Suprapubic skin (tissue), 4 donors: ENCODE data around the gene NXPH2. TPM values are rescaled to one million over a fixed set of nuclear protein-coding genes. Genes with fewer than 3 reads are reported as not detected.

Experiments
- DNase-seq, 2 donors: peaks; one replicate each; pipeline ENCODE4 v3.0.0-alpha.2; 2019; ENCODE audit warnings: low spot score in 2 of 2
- H3K27ac ChIP-seq: fragments of 200-600 bp; sonication (generic); one replicate; pipeline ENCODE4 v1.5.1; 2019
- H3K27me3 ChIP-seq: fragments of 200-600 bp; sonication (generic); one replicate; pipeline ENCODE4 v1.5.1; 2019
- H3K36me3 ChIP-seq: fragments of 200-600 bp; sonication (generic); one replicate; pipeline ENCODE4 v1.5.1; 2019
- H3K4me1 ChIP-seq: fragments of 200-600 bp; sonication (generic); one replicate; pipeline ENCODE4 v1.5.1; 2019
- H3K4me3 ChIP-seq: fragments of 200-600 bp; sonication (generic); one replicate; pipeline ENCODE4 v1.5.1; 2019; ENCODE audit warnings: mild to moderate bottlenecking
- H3K9me3 ChIP-seq: fragments of 200-600 bp; sonication (generic); one replicate; pipeline ENCODE4 v1.5.1; 2019
- EP300 ChIP-seq: sonication (generic); formaldehyde crosslinking; IDR thresholded peaks from one replicate; pipeline ENCODE4 v1.6.1; 2017; ENCODE audit warnings: antibody characterized with exemption
- POLR2A ChIP-seq, 2 donors: fragments of 450-650 bp; IDR thresholded peaks; one replicate each; pipeline ENCODE4 v1.6.1; 2017; ENCODE audit warnings: antibody characterized with exemption in 2 of 2, mild to moderate bottlenecking in 2 of 2, moderate library complexity in 2 of 2
- POLR2AphosphoS5 ChIP-seq, 3 donors: sonication (generic); formaldehyde crosslinking; IDR thresholded peaks; one replicate each; pipeline ENCODE4 v1.6.1; 2017; ENCODE audit warnings: antibody characterized with exemption in 3 of 3
- WGBS: methylation state at CpG from one replicate; pipeline ENCODE4 v1.1.5; 2018; 5-methylcytosine and 5-hydroxymethylcytosine counted together
- total RNA-seq, 4 donors: library from RNA; depleted of rRNA; stranded (reverse); fragments of >200 nt; gene quantifications; one replicate each; pipeline ENCODE4 v1.1.0, GENCODE V29; 2016
- TF ChIP-seq, protein P1 (sequence below), 2 donors: fragments of 200-600 bp in 1 of 2; fragments of 450-650 bp in 1 of 2; sonication (generic) in 1 of 2; IDR thresholded peaks; one replicate each; pipeline ENCODE4 v1.5.1; 2016 to 2019; ENCODE audit warnings: antibody characterized with exemption in 2 of 2, mild to moderate bottlenecking in 1 of 2, moderate library complexity in 1 of 2

The NXPH2 gene
- total RNA-seq, 4 donors from 2014 or later: not detected

DNA sequence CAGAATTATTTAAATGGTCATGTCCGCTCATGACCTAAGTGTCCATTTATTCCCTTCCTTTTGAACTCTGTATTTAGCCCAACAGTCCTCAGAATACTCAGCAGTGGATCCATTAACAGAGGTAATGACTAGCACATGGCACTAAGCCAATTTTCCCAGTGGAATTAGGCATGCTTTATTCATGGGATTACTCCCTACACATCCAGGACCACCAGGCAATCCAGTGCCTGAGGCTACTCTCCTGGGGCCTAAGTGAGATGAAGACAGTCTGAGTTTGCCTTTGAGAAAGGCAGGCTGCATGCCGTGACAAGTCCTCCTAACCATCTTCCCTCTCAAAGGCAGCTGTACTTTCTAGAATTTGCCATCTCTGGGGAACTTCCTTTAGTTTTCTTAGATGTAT, 150.0 kb downstream of the NXPH2 start:
- DNase-seq: no peak
- no peak overlapping the region for H3K27ac ChIP-seq
- no peak overlapping the region for H3K4me3 ChIP-seq
- H3K27me3 ChIP-seq: no peaks in the 10 kb centered on the region
- no peaks in the 10 kb centered on the region for H3K9me3 ChIP-seq
- WGBS: 85% methylated on average over 2 of the region's 2 CpGs
- H3K36me3 ChIP-seq: no peaks in the 10 kb centered on the region
- no peaks in the 10 kb centered on the region for H3K4me1 ChIP-seq
- TF ChIP-seq POLR2A (IDR thresholded peaks at IDR 0.05): no peak
- TF ChIP-seq, protein P1, sequence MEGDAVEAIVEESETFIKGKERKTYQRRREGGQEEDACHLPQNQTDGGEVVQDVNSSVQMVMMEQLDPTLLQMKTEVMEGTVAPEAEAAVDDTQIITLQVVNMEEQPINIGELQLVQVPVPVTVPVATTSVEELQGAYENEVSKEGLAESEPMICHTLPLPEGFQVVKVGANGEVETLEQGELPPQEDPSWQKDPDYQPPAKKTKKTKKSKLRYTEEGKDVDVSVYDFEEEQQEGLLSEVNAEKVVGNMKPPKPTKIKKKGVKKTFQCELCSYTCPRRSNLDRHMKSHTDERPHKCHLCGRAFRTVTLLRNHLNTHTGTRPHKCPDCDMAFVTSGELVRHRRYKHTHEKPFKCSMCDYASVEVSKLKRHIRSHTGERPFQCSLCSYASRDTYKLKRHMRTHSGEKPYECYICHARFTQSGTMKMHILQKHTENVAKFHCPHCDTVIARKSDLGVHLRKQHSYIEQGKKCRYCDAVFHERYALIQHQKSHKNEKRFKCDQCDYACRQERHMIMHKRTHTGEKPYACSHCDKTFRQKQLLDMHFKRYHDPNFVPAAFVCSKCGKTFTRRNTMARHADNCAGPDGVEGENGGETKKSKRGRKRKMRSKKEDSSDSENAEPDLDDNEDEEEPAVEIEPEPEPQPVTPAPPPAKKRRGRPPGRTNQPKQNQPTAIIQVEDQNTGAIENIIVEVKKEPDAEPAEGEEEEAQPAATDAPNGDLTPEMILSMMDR (IDR thresholded peaks at IDR 0.05): no peak
- no peak for TF ChIP-seq POLR2AphosphoS5 (IDR thresholded peaks at IDR 0.05)
- TF ChIP-seq EP300: no peak

DNA sequence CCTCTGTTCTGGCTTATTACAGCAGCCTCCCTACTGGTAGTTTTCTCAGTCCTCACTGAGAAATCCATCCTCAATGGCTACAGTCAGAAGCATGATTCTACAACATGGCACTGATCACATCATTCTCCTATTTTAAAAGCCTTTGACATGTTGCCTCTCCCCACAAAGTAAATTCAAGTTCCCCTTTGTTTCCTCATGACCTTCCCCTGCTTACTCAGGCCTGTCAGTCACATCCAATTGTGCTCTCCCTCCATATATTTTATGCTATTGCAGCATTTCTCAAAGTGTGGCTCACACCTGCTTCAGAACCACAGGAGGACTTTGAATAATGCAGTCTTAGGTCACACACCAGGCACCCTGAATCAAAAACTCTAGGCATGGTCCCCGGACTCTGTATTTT, 154.0 kb downstream of the NXPH2 start:
- Histone ChIP-seq H3K27me3 (no peaks in the 10 kb centered on the region), H3K36me3 (no peaks in the 10 kb centered on the region), H3K4me3 (no peak overlapping the region), H3K27ac (no peak overlapping the region), H3K9me3 (no peaks in the 10 kb centered on the region), H3K4me1 (no peaks in the 10 kb centered on the region)
- TF ChIP-seq, protein P1 (IDR thresholded peaks at IDR 0.05): no peak
- TF ChIP-seq EP300 (no peak), POLR2A (IDR thresholded peaks at IDR 0.05) (no peak), POLR2AphosphoS5 (IDR thresholded peaks at IDR 0.05) (no peak)
- 90% methylated on average over 1 of the region's 1 CpG for WGBS
- DNase-seq: no peak

DNA sequence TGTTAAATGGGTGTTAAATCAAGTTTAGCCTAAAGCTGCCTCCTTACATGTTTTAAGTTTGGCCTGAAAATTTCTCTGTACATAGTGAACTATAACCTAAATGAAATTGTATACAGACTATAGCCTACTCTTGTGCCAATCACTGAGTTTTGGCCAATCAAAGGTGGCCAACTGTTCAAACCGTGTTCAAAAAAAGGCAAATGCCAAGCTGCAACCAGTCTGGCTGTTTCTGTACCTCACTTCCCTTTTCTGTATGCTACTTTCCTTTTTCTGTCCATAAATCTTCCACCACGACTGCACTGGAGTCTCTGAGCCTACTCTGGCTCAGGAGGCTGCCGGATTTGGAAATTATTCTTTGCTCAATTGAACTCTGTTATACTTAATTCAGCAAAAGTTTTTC, 157.6 kb downstream of the NXPH2 start:
- H3K9me3 ChIP-seq: no peaks in the 10 kb centered on the region
- H3K27me3 ChIP-seq: no peaks in the 10 kb centered on the region
- no peak overlapping the region for H3K4me3 ChIP-seq
- DNase-seq: no peak
- WGBS: 69% methylated on average over 3 of the region's 3 CpGs
- H3K27ac ChIP-seq: no peak overlapping the region
- TF ChIP-seq EP300: no peak
- TF ChIP-seq, protein P1 (IDR thresholded peaks at IDR 0.05): no peak
- no peak for TF ChIP-seq POLR2AphosphoS5 (IDR thresholded peaks at IDR 0.05)
- TF ChIP-seq POLR2A (IDR thresholded peaks at IDR 0.05): no peak
- no peaks in the 10 kb centered on the region for H3K36me3 ChIP-seq
- no peaks in the 10 kb centered on the region for H3K4me1 ChIP-seq

DNA sequence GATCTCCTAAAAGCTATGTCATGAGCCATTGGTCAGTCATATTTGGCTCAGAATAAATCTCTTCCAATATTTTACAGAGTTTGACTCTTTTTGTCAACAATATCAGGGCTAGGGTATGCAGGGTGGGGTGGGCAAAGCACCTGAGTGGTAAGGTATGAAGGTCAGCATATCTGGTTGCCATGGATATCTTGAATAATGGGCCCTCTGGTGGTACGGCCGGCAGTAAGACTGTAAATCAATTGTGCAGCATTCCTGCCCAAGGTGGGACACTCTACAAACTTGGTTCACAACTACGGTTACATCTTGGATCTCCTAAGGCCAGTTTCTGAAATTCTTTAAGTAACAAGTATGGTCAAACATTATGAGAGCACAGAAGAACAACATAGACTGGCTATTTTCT, 159.1 kb downstream of the NXPH2 start:
- 74% methylated on average over 3 of the region's 3 CpGs for WGBS

DNA sequence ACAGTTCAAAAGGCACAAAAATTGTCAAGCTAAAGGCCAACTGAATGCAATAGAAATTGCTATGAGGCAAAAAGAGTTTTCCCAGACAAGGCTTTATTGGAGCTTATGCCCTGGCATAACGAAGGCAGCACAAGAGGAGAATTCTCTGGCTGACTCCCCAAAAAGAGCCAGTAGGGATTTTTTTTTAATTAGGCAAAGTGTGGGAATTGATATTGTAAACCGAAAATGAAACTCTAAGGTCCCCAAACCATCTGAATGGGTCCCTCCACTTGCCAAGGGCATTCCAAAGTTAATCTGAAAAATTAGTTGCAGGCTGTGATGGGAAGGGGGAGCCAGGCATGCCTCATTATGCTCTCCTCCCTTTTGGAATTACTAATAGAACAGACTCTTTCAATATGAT, 159.8 kb downstream of the NXPH2 start:
- Histone ChIP-seq H3K4me3 (no peak overlapping the region), H3K9me3 (no peaks in the 10 kb centered on the region), H3K27me3 (no peaks in the 10 kb centered on the region), H3K27ac (no peak overlapping the region), H3K4me1 (no peaks in the 10 kb centered on the region), H3K36me3 (no peaks in the 10 kb centered on the region)
- TF ChIP-seq POLR2AphosphoS5 (IDR thresholded peaks at IDR 0.05): no peak
- no peak for TF ChIP-seq EP300
- no peak for TF ChIP-seq POLR2A (IDR thresholded peaks at IDR 0.05)
- TF ChIP-seq, protein P1 (IDR thresholded peaks at IDR 0.05): no peak
- 62% methylated on average over 2 of the region's 2 CpGs for WGBS
- no peak for DNase-seq

More for the DNA sequence above, 159.1 kb downstream of the NXPH2 start:
- Histone ChIP-seq H3K4me1 (no peaks in the 10 kb centered on the region), H3K27me3 (no peaks in the 10 kb centered on the region), H3K9me3 (no peaks in the 10 kb centered on the region), H3K27ac (no peak overlapping the region), H3K36me3 (no peaks in the 10 kb centered on the region), H3K4me3 (no peak overlapping the region)
- DNase-seq: no peak
- TF ChIP-seq POLR2A (IDR thresholded peaks at IDR 0.05): no peak
- no peak for TF ChIP-seq POLR2AphosphoS5 (IDR thresholded peaks at IDR 0.05)
- TF ChIP-seq, protein P1 (IDR thresholded peaks at IDR 0.05): no peak
- TF ChIP-seq EP300: no peak
